Measurements from ENCODE around the gene MED1.
"Not testable (repeated sequence)": the region's sequence is repeated elsewhere in the genome, so short reads cannot be mapped to it uniquely, and the experiment has no call there.

The MED1 gene

DNA sequence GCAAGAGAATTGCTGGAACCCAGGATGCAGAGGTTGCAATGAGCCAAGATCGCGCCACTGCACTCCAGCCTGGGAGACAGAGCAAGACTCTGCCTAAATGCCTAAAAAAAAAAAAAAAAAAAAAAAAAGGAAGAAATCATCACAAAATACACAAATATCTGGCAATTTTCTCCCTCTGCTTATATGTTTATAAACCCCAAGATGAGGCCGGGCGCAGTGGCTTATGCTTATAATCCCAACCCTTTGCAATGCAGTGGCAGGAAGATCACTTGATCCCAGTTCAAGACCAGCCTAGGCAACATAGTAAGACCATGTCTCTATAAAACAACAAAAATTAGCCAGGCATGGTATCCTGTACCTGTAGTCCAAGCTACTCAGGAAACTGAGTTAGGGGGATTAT is 21.5 kb downstream of the MED1 start:
- no peak for DNase-seq

DNA sequence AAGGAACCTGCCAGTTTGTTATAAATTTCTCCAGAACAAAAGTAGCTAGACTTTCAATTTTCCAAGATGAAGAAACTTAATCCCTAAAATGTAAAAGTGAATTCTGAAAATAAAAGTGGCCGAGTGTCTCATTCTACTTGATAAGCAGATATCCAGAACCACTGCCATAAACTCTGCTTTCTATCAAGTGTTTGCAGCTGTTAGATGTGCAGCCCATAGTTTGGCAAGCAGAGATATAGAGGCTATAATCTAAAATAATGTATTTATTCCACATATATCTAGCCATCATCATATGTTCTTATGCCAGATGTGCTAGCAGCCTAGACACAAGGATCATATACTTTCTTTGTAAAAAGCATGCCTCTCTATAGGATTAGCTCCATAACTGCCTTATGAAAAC is 34.9 kb downstream of the MED1 start:
- DNase-seq = no peak

DNA sequence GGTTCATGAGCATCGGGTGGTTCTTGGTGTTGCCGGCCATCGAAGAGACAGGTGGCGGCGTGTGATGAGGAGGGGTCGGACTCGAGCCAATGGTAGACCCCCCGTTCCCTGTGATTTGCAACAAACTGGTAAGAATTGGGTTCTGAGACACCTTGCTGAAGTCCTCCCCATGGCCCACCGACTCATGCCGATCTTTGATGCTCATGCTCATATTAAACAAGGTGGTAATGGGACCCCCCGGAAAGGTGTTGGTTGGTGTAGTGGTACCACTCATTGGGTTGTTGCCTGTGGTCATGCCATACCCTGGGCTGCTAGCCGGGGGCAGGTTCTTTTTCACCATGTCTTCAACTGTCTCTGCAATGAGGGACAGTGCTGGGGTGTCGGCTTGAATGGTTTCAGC is 40.8 kb downstream of the MED1 start:
- DNase-seq = no peak

DNA sequence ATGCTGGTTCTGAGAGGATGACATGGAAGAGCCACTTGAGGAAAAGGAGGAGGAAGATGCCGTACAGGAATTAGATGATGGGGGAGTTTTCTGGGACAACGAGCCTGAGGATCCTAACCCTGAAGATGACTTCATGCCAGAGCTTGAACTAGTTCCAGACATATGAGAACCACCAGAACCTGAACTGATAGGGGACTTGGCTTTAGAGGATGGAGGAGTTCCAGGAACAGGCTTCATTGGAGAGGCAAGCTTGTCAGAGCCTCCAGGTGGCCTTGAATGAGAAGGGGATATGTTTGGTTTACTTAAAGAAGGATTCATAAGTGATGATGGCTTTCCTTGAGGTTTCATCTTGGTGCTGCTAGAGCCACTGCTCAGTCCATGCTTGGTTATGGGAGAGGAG is 42.7 kb downstream of the MED1 start:
- no peak for DNase-seq

DNA sequence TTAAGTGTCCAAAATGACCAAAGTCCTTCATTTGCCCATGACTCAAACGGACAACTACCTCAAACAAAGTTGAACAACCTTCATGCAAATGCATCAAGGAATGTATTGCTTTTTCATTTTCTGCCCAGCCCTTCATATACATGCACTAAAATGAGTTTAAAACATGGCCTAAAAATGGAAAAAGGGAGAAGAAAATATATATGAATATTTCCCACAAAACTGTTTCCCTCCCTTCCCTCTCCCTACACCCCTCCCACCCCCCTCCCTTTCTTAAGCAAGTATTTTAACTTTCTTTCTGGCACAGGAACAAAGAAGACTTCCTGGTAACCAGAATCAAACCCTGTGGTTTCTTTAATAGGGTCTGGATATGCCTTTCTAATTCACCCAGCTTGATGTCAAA is 44.1 kb downstream of the MED1 start:
- DNase-seq = no peak

DNA sequence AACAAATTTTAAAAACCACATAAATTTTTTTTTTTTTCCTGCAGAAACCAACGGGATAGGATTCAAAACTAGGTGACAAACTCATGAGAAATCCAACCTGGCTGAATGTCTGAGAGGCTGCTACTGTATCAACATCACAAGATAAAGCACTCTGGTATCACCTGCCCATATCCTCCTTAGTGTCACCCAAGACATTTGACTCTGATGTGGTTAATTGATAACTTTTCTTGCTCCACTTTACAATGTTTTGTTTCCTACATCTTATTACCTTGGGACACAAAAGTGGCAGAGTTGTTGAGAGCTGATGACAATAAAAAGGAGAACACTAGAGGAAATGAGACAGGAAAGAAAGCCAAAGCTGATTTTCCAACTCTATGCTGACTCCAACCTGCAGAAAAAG is 45.6 kb downstream of the MED1 start:
- no peak for DNase-seq

DNA sequence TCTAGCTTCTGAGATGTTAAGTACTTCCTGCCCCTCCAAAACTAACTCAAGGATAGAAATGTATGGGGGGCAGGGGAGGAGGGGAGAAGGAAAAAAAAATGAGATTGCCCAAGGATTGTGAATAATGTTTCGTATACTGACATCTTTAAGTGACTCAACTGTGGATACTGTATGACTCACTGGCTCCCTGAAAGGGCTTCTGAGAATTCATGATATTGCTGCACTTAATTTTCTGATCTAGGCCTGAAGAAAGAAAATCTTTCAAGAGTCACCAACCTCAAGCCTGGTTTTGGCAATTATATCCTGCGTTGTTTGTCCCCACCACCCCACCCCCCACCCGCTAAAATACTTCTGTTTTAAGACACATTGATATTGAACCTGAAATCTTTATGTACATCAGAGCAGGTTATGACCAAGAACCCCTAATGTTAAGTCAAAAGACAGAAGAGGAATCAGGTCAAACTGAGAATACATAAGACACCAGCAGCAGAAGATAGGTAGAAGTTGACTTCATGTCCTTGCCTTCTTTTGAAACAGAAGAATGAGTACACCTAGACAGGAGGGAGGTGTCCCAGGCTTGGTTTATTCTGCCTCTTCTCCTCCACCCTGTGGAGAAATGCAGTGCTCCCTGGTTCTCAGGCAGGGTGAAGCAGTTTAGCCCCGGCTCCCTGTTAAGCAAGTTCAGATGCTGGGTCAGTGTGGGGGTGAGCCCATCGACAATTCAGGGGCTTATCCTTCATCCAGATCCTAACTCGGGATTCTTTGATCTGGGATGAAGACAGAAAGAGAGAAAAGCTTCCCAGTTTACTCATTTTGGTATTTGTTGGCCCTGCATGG is 46.3 kb downstream of the MED1 start:
- DNase-seq = no peak

DNA sequence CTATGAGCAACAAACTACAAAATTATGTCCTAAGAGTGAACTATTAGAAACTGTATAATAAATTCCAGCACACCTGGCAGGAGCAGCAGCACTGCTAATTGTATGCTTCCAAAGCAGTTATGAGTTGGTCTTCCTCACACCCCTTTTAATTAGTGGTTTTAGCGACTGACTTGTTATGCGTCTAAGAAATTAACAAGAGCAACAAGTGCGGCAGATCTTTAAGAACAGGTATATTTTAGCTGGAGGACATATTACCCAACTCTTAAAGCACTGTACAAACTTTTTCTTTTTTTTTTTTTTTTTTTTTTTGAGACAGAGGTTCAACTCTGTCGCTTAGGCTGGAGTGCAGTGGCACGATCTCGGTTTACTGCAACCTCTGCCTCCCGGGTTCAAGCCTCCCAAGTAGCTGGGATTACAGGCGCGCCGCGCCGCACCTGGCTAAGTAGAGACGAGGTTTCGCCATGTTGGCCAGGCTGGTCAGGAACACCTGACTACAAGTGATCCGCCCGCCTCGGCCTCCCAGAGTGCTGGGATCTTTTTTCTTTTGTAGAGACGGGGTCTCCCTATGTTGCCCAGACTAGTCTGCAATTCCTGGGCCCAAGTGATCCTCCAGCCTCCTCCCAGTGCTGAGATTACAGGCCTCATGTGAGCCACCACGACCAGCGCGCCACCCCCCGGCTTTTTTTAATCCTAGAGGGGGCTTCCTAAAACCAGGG is 48.0 kb downstream of the MED1 start:
- DNase-seq = no peak

GRCh38 chr17:39402244-39402889 is 48.7 kb downstream of the MED1 start:
- peak; percentile 85 for DNase-seq

DNA sequence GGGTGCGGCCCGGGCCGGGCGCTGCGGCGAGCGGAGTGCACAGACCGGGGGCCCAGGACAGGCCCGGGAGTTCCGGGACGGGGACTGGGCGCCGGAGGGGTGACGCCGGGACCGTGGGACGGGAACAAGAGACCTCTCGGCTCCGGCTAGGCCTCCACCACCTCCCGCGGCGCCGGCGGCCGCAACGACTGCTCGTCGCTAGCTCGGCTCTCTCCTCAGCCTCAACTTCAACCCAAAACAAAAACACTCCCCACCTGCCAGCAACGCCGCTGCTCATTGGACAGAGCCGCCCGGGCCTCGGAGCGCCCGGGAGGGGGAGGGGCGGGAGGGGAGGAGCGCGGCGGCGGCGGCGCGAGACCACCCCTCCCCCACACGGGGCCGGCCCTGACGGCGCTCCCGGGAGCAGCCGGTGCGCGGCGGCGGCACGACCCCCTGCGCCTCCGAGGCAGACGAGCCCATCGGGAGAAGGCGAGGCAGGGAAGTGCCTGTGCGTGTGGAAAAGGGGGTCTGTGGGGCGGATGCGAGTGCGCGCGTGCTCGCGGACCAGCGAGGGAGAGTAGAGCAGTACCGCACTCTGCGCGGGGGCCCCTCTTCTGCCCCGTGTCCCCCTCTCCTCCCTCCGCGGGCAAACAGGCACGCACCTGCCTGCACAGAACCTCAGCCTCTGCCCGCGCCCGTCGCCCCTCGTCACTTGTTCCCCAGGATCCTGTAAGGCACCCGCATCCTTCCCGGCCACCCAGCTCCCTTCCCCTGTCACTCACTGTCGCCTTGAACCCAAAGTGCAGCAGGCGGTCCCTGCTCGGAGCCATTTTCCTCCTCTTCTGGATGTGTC is 49.4 kb downstream of the MED1 start, which contains the start of gene FBXL20:
TSS of gene FBXL20 (minus strand) at position 215 of the 832 bp plus-strand sequence. CDS start 224 bp downstream, outside the sequence.
- peak; percentile 65 for DNase-seq

DNA sequence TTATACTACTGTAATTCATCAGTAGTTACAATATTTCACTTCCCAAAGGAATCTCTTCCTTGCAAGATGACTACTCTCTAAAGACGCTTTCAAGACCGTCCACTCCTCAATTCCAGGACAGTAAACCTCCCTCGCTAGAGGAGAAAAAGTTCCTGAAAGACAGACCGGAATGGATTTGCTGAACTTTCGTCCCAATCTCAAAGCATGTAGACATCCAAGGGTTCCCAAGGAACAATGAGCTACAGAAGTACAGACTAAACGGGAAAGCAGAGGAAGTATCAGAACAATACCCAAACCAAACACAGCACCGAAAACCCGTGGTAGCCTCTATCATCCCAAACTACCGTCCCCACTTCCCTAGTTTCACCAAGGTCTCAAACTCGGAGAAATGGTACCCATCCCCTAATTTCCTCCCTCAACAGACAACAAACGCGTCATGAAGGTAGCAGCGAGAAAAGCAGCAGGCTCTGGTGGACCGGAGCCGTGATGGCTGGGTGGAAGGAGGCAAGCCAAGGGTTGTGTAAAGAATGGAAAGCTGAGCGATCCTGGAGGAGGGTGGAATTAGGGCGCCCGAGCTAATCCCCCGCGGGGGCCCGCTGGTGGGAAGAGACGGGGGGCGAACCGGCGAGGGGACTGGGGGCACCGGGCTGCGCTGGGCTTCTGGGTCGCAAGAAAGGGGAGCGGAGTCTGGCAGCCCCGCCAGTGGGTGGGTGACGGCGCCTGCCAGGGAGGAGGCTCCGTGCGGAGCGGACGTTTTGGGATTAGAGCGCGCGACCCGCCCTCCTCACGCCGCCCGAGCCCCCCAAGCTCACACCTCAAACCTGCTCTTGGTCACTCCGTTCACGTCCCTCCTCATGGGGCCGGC is 50.3 kb downstream of the MED1 start:
- no peak for DNase-seq

- no peak for DNase-seq
These were observed 51.3 kb downstream of the MED1 start for GRCh38 chr17:39399791-39400190.

DNA sequence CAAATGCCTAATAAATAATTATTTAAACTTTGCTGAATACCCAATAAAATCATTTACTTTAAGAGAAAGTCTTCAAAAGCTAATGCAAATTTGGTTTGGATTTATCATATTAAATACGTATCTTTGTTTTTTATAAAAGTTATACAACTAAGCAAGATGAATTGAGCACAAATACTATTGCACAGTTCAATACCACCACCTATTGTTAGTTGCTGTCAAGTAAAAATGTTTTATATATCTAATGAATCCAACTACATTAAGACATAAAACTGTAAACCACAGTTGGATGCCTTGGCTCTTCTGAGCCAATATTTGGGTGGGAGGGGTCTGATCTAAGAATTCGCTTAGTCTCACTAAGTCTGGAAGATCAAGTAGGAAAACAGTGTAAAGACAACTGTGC is 57.3 kb downstream of the MED1 start:
- DNase-seq = no peak

DNA sequence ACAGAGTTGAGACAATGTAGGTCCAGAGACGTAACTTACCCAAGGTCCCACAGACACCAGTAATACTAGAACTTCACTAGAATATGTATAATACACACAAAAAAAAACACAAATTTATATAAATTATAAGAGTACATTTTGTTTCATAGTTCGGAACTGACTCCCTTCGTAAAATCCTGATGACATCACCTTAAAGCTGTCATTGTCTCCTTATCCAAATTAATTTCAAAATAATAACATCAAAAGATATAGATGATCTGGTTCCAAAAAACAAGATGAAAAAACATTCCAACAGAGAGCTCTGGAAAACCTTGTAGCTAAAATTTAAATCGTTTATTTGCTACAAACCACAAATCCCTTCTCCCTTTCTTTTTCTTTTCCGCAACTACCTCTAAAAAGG is 59.6 kb downstream of the MED1 start:
- DNase-seq = no peak

DNA sequence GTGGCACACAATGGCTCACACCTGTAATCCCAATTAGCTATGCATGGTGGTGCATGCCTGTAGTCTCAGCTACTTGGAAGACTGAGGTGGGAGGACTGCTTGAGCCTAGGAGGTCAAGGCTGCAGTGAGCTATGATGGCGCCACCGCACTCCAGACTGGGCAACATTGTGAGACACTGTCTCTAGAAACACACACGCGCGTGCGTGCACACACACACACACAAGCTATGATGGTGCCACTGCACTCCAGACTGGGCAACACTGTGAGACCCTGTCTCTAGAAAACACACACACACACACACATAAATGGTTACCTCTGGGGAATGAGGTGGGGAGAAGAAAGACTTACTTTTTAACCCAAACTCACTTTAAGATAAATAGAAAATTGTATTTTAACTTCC is 66.0 kb downstream of the MED1 start:
- DNase-seq = no peak

DNA sequence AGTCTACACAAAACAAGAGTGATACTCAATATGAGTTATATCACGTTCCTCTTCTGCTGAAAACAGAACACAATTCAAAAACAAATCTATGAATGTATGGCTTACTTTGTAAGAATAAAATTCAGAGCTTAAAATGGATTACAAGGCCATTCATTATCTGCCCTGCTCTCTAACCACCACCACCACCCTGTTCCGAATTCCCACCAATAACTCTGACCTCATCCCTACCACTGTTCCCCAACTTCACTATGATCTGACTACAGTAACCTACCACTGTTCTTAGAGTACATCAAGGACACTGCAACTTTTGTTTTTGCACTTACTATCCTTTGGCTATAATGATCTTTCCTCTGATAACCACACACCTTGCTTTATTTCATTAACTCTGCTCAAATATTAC is 70.9 kb downstream of the MED1 start:
- DNase-seq = no peak

GRCh38 chr17:39376434-39376833 is 74.6 kb downstream of the MED1 start:
- DNase-seq = no peak

DNA sequence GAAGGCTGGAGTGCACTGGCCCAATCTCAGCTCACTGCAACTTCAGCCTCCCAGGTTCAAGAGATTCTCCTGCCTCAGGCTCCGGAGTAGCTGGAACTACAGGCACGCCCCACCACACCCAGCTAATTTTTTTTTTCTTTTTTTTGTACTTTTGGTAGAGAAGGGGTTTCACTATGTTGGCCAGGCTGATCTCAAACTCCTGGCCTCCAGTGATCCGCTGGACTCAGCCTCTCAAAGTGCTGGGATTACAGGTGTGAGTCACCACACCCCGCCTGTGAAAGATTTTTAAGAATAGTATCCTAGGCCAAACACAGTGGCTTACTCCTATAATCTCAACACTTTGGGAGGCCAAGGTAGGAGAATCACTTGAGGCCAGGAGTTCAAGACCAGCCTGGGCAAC is 83.3 kb downstream of the MED1 start:
- not testable (repeated sequence) for DNase-seq

DNA sequence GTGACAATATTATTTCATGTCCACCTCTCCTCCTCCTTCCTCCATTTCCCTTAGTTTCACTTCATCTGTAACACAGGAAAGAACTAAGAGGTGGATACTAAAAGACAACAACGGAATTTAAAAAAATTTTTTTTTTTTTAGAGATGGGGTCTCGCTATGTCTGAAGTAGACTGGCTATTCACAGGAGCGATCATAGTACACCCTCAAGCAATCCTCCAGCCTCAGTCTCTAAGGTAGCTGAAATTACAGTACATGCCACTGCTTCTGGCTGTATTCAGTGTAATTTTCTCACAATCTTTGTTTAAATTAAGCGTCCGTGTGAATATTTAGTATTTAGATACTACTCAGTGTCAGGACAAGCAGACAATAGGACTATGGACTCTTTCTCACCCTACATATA is 85.2 kb downstream of the MED1 start:
- DNase-seq = no peak

DNA sequence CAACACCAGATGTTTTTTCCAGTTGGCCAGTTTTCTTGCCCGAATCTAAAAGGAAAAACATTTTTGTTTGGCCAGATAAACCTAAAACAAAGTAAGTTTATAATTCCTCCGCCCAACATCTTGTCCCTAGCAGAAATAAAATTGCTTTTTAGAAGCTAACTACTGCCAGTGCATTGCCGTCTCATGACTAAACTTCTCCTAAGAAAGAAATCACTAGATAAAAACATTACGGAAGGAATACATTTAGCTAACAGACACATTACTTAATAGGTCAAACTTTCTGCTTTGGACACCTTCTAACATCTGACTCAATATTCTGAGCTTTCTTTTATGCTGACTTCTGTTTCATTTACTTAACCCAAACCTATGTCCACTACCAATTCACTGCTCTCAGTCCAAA is 85.8 kb downstream of the MED1 start:
- no peak for DNase-seq

- no peak for DNase-seq
These were observed 86.6 kb downstream of the MED1 start for GRCh38 chr17:39364236-39365025.

Measured in DMS79 treated with DMSO at 0.1 percent for 48 hours (cell line).